ENCODE data around the gene PPIB. TPM values are rescaled to one million over a fixed set of nuclear protein-coding genes. Genes with fewer than 3 reads are reported as not detected.

The PPIB gene
- total and polyA plus RNA-seq, 4 donors, result 379 to 768 (median 632) TPM

DNA sequence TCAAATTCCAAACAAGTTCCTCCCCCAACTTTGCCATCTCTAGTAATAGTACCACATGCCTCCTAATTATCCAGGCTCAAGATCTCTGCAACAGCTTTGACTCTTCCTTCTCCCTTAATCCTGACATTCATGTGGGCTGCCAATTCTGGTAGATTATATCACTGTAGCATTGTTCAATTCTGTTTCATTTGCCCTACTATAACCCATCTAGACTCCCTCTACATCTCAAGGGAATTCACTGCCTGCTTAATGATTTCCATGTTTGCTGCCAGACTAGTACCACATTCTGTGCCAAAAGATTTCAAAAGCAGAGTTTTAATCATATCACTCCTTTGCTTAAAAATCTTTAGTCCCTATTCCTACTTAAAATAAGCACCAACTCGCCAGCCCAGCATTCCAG is 34.6 kb upstream of the PPIB start (continued):
- TF ChIP-seq, protein P1, sequence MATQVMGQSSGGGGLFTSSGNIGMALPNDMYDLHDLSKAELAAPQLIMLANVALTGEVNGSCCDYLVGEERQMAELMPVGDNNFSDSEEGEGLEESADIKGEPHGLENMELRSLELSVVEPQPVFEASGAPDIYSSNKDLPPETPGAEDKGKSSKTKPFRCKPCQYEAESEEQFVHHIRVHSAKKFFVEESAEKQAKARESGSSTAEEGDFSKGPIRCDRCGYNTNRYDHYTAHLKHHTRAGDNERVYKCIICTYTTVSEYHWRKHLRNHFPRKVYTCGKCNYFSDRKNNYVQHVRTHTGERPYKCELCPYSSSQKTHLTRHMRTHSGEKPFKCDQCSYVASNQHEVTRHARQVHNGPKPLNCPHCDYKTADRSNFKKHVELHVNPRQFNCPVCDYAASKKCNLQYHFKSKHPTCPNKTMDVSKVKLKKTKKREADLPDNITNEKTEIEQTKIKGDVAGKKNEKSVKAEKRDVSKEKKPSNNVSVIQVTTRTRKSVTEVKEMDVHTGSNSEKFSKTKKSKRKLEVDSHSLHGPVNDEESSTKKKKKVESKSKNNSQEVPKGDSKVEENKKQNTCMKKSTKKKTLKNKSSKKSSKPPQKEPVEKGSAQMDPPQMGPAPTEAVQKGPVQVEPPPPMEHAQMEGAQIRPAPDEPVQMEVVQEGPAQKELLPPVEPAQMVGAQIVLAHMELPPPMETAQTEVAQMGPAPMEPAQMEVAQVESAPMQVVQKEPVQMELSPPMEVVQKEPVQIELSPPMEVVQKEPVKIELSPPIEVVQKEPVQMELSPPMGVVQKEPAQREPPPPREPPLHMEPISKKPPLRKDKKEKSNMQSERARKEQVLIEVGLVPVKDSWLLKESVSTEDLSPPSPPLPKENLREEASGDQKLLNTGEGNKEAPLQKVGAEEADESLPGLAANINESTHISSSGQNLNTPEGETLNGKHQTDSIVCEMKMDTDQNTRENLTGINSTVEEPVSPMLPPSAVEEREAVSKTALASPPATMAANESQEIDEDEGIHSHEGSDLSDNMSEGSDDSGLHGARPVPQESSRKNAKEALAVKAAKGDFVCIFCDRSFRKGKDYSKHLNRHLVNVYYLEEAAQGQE (IDR thresholded peaks at IDR 0.05), result no peak
- TF ChIP-seq SP1 (IDR thresholded peaks at IDR 0.05) (no peak), HNF4A (conservative IDR thresholded peaks at IDR 0.05) (no peak), EGR1 (IDR thresholded peaks at IDR 0.05; ENCODE audit: low read depth in 2 of 2) (no peak), NR2F2 (IDR thresholded peaks at IDR 0.05) (no peak)

DNA sequence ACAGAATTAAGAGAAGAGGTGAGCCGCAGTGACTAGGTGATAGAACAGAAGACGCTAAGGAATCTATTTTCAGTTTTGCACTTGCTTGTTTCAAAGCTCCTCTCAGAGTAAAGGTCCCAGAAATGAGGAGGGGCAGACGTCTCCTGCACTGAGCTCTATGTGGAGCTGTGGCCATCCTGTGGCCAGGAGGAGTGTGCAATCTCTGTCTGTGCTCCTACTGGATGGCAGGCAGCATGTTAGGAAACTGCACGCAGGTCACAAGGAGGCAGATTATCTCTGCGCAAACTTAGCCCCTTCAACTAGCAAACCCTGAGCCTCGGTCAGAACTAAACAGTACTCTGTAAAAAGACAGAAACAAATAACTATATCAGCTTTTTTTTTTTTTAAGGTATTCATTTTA is 31.1 kb upstream of the PPIB start:
- H3K36me3 ChIP-seq (ENCODE audit: control insufficient read depth in 4 of 4, insufficient read depth in 3 of 4, low read depth in 1 of 4, low read length in 3 of 4), result peaks cover 0 to 5% (median 4%) of the 10 kb centered on the region in 4 donors

More for the DNA sequence above, 31.1 kb upstream of the PPIB start:
- Histone ChIP-seq H3K27ac (ENCODE audit: low read depth in 1 of 2, low read length in 2 of 2) (no peak overlapping the region), H3K4me1 (ENCODE audit: control insufficient read depth in 4 of 4, insufficient read depth in 4 of 4, low read length in 3 of 4) (no peaks in the 10 kb centered on the region), H3K9ac (ENCODE audit: low read depth in 1 of 2, low read length in 2 of 2) (no peak overlapping the region), H3K27me3 (ENCODE audit: control insufficient read depth in 4 of 4, insufficient read depth in 4 of 4, low read length in 3 of 4) (no peaks in the 10 kb centered on the region), H3K4me3 (ENCODE audit: low read depth in 1 of 3, low read length in 3 of 3) (no peak overlapping the region), H3K9me3 (ENCODE audit: control insufficient read depth in 4 of 4, low read length in 3 of 4) (no peaks in the 10 kb centered on the region)
- DNase-seq (ENCODE audit: low spot score), result no peak
- WGBS, result 88% methylated on average over 6 of the region's 6 CpGs
- TF ChIP-seq SP1 (IDR thresholded peaks at IDR 0.05), result no peak
- TF ChIP-seq EGR1 (IDR thresholded peaks at IDR 0.05; ENCODE audit: low read depth in 2 of 2), result no peak
- TF ChIP-seq, protein P2, sequence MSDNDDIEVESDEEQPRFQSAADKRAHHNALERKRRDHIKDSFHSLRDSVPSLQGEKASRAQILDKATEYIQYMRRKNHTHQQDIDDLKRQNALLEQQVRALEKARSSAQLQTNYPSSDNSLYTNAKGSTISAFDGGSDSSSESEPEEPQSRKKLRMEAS (IDR thresholded peaks at IDR 0.05), result no peak
- TF ChIP-seq, protein P1 (IDR thresholded peaks at IDR 0.05), result no peak
- TF ChIP-seq FOXA1 (IDR thresholded peaks at IDR 0.05), result no peak
- TF ChIP-seq, protein P3, sequence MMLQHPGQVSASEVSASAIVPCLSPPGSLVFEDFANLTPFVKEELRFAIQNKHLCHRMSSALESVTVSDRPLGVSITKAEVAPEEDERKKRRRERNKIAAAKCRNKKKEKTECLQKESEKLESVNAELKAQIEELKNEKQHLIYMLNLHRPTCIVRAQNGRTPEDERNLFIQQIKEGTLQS (IDR thresholded peaks at IDR 0.05), result no peak
- TF ChIP-seq GABPA (IDR thresholded peaks at IDR 0.05 in 1 of 2, conservative IDR thresholded peaks at IDR 0.05 in 1 of 2), result no peak
- TF ChIP-seq, protein P4, sequence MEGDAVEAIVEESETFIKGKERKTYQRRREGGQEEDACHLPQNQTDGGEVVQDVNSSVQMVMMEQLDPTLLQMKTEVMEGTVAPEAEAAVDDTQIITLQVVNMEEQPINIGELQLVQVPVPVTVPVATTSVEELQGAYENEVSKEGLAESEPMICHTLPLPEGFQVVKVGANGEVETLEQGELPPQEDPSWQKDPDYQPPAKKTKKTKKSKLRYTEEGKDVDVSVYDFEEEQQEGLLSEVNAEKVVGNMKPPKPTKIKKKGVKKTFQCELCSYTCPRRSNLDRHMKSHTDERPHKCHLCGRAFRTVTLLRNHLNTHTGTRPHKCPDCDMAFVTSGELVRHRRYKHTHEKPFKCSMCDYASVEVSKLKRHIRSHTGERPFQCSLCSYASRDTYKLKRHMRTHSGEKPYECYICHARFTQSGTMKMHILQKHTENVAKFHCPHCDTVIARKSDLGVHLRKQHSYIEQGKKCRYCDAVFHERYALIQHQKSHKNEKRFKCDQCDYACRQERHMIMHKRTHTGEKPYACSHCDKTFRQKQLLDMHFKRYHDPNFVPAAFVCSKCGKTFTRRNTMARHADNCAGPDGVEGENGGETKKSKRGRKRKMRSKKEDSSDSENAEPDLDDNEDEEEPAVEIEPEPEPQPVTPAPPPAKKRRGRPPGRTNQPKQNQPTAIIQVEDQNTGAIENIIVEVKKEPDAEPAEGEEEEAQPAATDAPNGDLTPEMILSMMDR (IDR thresholded peaks at IDR 0.05; ENCODE audit: low read depth, low read length, missing input control), result no peak
- no peak for TF ChIP-seq HNF4G (IDR thresholded peaks at IDR 0.05)
